ENCODE data around the gene BIRC6. TPM values are rescaled to one million over a fixed set of nuclear protein-coding genes. Genes with fewer than 3 reads are reported as not detected.

The BIRC6 gene
- total and polyA plus RNA-seq, 2 of the 4 experiments (the other 2 are of a cell fraction): 26.5 to 316 TPM

DNA sequence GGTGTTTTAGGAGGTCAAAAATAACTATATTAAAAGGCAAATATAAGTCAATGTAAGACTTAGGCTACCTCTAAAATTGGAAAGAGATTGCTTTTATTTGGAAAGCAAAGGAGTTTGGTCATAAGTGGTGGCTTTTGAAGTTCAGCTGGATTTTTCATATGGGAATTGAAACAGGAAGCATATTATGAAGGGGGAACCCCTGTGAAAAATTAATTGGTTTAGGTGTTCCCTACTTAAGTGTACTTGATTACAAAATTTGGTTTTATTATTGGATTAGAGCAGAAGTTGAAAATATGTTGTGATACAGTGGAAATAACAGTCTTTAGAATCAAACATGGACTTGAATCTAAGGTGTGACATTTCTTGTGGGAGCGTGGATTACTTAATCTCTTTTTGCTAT, 149.6 kb downstream of the BIRC6 start:
- no peak overlapping the region for H2AFZ ChIP-seq (replicated peaks; ENCODE audit: low read length, poor library complexity)
- intact Hi-C loops (cut with micrococcal nuclease): no loop called here
- DNase-seq: no peak
- H4K5ac ChIP-seq (ENCODE audit: low read depth, low read length): no peak overlapping the region
- H3K23ac ChIP-seq (ENCODE audit: low read depth, low read length): no peak overlapping the region
- H3K79me1 ChIP-seq (ENCODE audit: low read depth in 1 of 2, low read length in 2 of 2): peaks cover 10% of the 10 kb centered on the region in 2 experiments
- no peak overlapping the region for H3K18ac ChIP-seq (ENCODE audit: low read depth, low read length)
- TF ChIP-seq NFE2L2 (IDR thresholded peaks at IDR 0.05; ENCODE audit: low read depth, low read length) (no peak), MAFK (IDR thresholded peaks at IDR 0.05; ENCODE audit: low read depth, low read length) (no peak), FOS (IDR thresholded peaks at IDR 0.05; ENCODE audit: low read depth, low read length) (no peak), POLR2A (IDR thresholded peaks at IDR 0.05; ENCODE audit: low read depth, low read length) (no peak), MXI1 (IDR thresholded peaks at IDR 0.05; ENCODE audit: borderline replicate concordance, low read depth, low read length) (no peak), CEBPB (IDR thresholded peaks at IDR 0.05; ENCODE audit: low read depth, low read length) (no peak), RCOR1 (IDR thresholded peaks at IDR 0.05; ENCODE audit: insufficient replicate concordance, low read length) (no peak), RAD21 (IDR thresholded peaks at IDR 0.05; ENCODE audit: low read length) (no peak), BHLHE40 (IDR thresholded peaks at IDR 0.05; ENCODE audit: low read depth, low read length) (no peak), MAZ (IDR thresholded peaks at IDR 0.05; ENCODE audit: borderline replicate concordance, low read depth, low read length) (no peak), CHD1 (IDR thresholded peaks at IDR 0.05; ENCODE audit: low read depth, low read length) (no peak)
- TF ChIP-seq, protein P1, sequence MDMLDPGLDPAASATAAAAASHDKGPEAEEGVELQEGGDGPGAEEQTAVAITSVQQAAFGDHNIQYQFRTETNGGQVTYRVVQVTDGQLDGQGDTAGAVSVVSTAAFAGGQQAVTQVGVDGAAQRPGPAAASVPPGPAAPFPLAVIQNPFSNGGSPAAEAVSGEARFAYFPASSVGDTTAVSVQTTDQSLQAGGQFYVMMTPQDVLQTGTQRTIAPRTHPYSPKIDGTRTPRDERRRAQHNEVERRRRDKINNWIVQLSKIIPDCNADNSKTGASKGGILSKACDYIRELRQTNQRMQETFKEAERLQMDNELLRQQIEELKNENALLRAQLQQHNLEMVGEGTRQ (IDR thresholded peaks at IDR 0.05; ENCODE audit: low read depth, low read length): no peak
- TF ChIP-seq, protein P2, sequence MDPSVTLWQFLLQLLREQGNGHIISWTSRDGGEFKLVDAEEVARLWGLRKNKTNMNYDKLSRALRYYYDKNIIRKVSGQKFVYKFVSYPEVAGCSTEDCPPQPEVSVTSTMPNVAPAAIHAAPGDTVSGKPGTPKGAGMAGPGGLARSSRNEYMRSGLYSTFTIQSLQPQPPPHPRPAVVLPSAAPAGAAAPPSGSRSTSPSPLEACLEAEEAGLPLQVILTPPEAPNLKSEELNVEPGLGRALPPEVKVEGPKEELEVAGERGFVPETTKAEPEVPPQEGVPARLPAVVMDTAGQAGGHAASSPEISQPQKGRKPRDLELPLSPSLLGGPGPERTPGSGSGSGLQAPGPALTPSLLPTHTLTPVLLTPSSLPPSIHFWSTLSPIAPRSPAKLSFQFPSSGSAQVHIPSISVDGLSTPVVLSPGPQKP (IDR thresholded peaks at IDR 0.05; ENCODE audit: borderline replicate concordance, low read depth, low read length): no peak
- no peak overlapping the region for H2AK5ac ChIP-seq (ENCODE audit: low read depth, low read length)
- H2BK120ac ChIP-seq (ENCODE audit: low read depth, low read length): no peak overlapping the region
- no peaks in the 10 kb centered on the region for H4K20me1 ChIP-seq (ENCODE audit: insufficient read depth, low read length)
- H3K9me3 ChIP-seq (ENCODE audit: control insufficient read depth, insufficient read depth, low read length): no peaks in the 10 kb centered on the region
- H3K27me3 ChIP-seq (ENCODE audit: control insufficient read depth, insufficient read depth, low read length): no peaks in the 10 kb centered on the region
- no TSS peak for BruUV-seq (replicated peaks)
- no peak overlapping the region for H3K9ac ChIP-seq (ENCODE audit: low read depth, low read length)
- no peaks in the 10 kb centered on the region for H3K4me1 ChIP-seq (ENCODE audit: control insufficient read depth, insufficient read depth, low read length)
- H3K4me2 ChIP-seq (ENCODE audit: low read depth, low read length): no peak overlapping the region
- ChIA-PET CTCF (no interaction called here), POLR2A (ENCODE audit: unreplicated experiment) (no interaction called here)
- peaks cover 2% of the 10 kb centered on the region; the same call in 1 of the 2 replicates for H3K9me1 ChIP-seq (ENCODE audit: insufficient read depth, low read length)
- H2BK5ac ChIP-seq (ENCODE audit: low read depth, low read length, poor library complexity, severe bottlenecking): no peak overlapping the region
- no peak overlapping the region for H3K27ac ChIP-seq (ENCODE audit: insufficient read depth, low read length)
- ATAC-seq (ENCODE audit: low read depth): no peak
- no peak overlapping the region for H2AK9ac ChIP-seq (replicated peaks; ENCODE audit: low read depth, low read length, poor library complexity)
- H3K56ac ChIP-seq (ENCODE audit: extremely low read depth, insufficient read depth, low read length): no peak overlapping the region
- no peak overlapping the region for H4K91ac ChIP-seq (ENCODE audit: insufficient read depth, low read depth, low read length)
- H3K4ac ChIP-seq (ENCODE audit: low read depth, low read length): no peak overlapping the region
- in situ Hi-C loops (cut with MboI; ENCODE audit: low sequenced_read_pairs): no loop called here
- dilution Hi-C loops (cut with HindIII; ENCODE audit: low sequenced_read_pairs, unreplicated experiment): no loop called here
- no peak overlapping the region for H2BK20ac ChIP-seq (ENCODE audit: low read depth, low read length)
- peaks cover 39% of the 10 kb centered on the region for H3K36me3 ChIP-seq (ENCODE audit: control insufficient read depth, insufficient read depth, low read length)
- no peak overlapping the region for H4K8ac ChIP-seq (ENCODE audit: low read depth in 2 of 2, low read length in 2 of 2)
- H2BK15ac ChIP-seq (ENCODE audit: low read depth, low read length): no peak overlapping the region
- no CpG with 5 or more reads among the region's 1 CpG for WGBS, 2 experiments (ENCODE audit: extremely low coverage in 2 of 2, insufficient read length in 1 of 2)
- H3K4me3 ChIP-seq (ENCODE audit: insufficient read depth, low read depth, low read length): no peak overlapping the region
- no peak overlapping the region for H3K14ac ChIP-seq (replicated peaks; ENCODE audit: low read depth, low read length)
